Lung (tissue), 12 donors: ENCODE measurements around the gene GALNT9. TPM values are rescaled to one million over a fixed set of nuclear protein-coding genes. Genes with fewer than 3 reads are reported as not detected.
"Not testable (repeated sequence)": the region's sequence is repeated elsewhere in the genome, so short reads cannot be mapped to it uniquely, and the experiment has no call there.

Experiments
- ATAC-seq: fragments of 200-7000 bp; cut with Tn5 transposase; one replicate; pipeline ENCODE4 v1.9.1; 2020; ENCODE audit warnings: moderate number of reproducible peaks; ENCODE audit not compliant: insufficient read depth, low FRiP score
- DNase-seq, 3 donors: peaks; one replicate each; pipeline ENCODE4 v3.0.0-alpha.2; 2013 to 2017
- H3K27ac ChIP-seq, 2 donors: one replicate each; pipeline ENCODE4 v1.5.1; 2013; ENCODE audit warnings: mild to moderate bottlenecking in 2 of 2, moderate library complexity in 2 of 2, control low read depth in 1 of 2, inconsistent platforms in 1 of 2, low read depth in 1 of 2, low read length in 1 of 2
- H3K27me3 ChIP-seq, 3 donors: one replicate each; pipeline ENCODE4 v1.5.1; 2013; ENCODE audit warnings: low read length in 2 of 3; ENCODE audit not compliant: control insufficient read depth in 3 of 3, insufficient read depth in 3 of 3
- H3K36me3 ChIP-seq, 4 donors: one replicate each; pipeline ENCODE4 v1.5.1; 2013; ENCODE audit warnings: low read length in 4 of 4, mild to moderate bottlenecking in 1 of 4, moderate library complexity in 1 of 4; ENCODE audit not compliant: control insufficient read depth in 4 of 4, insufficient read depth in 4 of 4
- H3K4me1 ChIP-seq, 5 donors: one replicate each; pipeline ENCODE4 v1.5.1; 2013; ENCODE audit warnings: low read length in 5 of 5, mild to moderate bottlenecking in 2 of 5, moderate library complexity in 1 of 5; ENCODE audit not compliant: control insufficient read depth in 5 of 5, insufficient read depth in 5 of 5
- H3K4me3 ChIP-seq: one replicate; pipeline ENCODE4 v1.5.1; 2013; ENCODE audit warnings: mild to moderate bottlenecking, control low read depth, moderate library complexity
- H3K9ac ChIP-seq, 2 donors: one replicate each; pipeline ENCODE4 v1.5.1; 2013; ENCODE audit warnings: low read length in 2 of 2, control low read depth in 1 of 2; ENCODE audit not compliant: insufficient read depth in 1 of 2
- H3K9me3 ChIP-seq, 4 donors: one replicate each; pipeline ENCODE4 v1.5.1; 2013; ENCODE audit warnings: low read length in 3 of 4, mild to moderate bottlenecking in 1 of 4, moderate library complexity in 1 of 4; ENCODE audit not compliant: control insufficient read depth in 4 of 4, insufficient read depth in 3 of 4
- CTCF ChIP-seq: IDR thresholded peaks from 2 replicates; pipeline ENCODE4 v1.5.1; 2012; ENCODE audit warnings: mild to moderate bottlenecking; ENCODE audit errors: control extremely low read depth, extremely low read depth
- WGBS, 2 donors: extraction: QIAGEN DNeasy Blood & Tissue Kit; methylation state at CpG; one replicate each; pipeline ENCODE4 v1.1.7; 2013; 5-methylcytosine and 5-hydroxymethylcytosine counted together
- polyA plus RNA-seq, 2 donors: library from polyadenylated mRNA; stranded (reverse); fragments of 200-250 nt; gene quantifications; one replicate each; pipeline ENCODE4 v1.2.1, GENCODE V29; 2013
- total RNA-seq, 2 donors: library from RNA; depleted of rRNA in 1 of 2; stranded (reverse); fragments of >200 nt in 1 of 2; gene quantifications; one replicate each; pipeline ENCODE4 v1.2.1, GENCODE V29; 2014 to 2021
- donor health status: control.
- donor health status: control.
- donor health status: Bipolar disorder and iron deficiency.
- donor health status: healthy.
- donor health status: DM: yes; HTN: yes; CAD: no.

GALNT9 gene
- total and polyA plus RNA-seq, 4 donors, result 0.13 to 1.7 (median 0.79) TPM

DNA sequence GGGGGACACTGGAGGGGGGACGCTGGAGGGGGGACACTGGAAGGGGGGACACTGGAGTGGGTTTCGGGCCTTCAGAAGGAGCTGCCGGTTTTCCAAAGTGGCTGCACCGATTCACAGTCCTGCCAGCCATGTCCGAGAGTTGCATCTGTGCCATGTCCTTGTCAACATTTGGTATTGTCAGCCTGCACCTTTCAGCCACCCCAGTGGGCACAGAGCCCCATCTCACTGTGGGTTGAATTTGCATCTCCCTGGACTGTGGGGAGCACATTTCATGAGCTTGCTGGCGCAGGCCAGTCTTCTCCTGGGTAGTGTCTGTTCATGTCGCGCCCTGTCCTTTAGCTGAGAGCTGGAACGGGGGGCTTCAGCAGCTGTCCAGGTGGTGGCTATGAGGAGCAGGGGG, 72.7 kb downstream of the GALNT9 start:
- no peak for DNase-seq
- Histone ChIP-seq H3K9ac (no peak overlapping the region), H3K4me3 (no peak overlapping the region), H3K9me3 (peaks cover 0 to 2% (median 0%) of the 10 kb centered on the region in 4 donors), H3K4me1 (no peaks in the 10 kb centered on the region), H3K36me3 (no peaks in the 10 kb centered on the region), H3K27ac (no peak overlapping the region), H3K27me3 (peaks cover 0 to 13% (median 0%) of the 10 kb centered on the region in 3 donors)
- ATAC-seq, result no peak
- no peak for TF ChIP-seq CTCF
- 62 to 78% methylated on average over 7 to 9 of the region's 9 CpGs for WGBS, 2 donors

DNA sequence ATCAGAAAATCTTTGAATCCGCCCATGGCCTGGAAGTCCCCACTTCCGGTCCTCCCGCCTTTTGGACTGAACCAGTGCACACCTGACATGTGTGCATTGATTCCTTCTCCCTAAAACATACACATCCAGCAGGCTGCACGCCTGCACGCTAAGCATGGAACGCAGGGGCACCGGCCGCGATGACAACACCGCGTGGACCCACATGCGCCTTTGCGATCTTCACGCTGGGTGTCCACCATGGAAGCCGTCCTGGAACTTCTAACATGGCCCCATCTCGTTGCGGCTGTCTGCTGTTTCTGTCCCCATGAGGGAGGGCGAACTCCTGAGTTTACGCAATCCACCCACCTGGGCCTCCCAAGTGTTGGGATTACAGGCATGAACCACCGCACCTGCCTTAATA, 73.7 kb downstream of the GALNT9 start:
- no peak for ATAC-seq
- Histone ChIP-seq H3K4me3 (no peak overlapping the region), H3K27me3 (peaks cover 0 to 17% (median 0%) of the 10 kb centered on the region in 3 donors), H3K27ac (no peak overlapping the region), H3K4me1 (no peaks in the 10 kb centered on the region), H3K9me3 (peaks cover 0 to 2% (median 0%) of the 10 kb centered on the region in 4 donors), H3K36me3 (no peaks in the 10 kb centered on the region), H3K9ac (no peak overlapping the region)
- TF ChIP-seq CTCF, result no peak
- WGBS, 2 donors, result 79 to 85% methylated on average over 20 of the region's 20 CpGs
- no peak for DNase-seq

- WGBS, 2 donors, result 76 to 85% methylated on average over 18 of the region's 18 CpGs
- no peak for DNase-seq
These were observed 75.5 kb downstream of the GALNT9 start for GRCh38 chr12:132253698-132254480.

DNA sequence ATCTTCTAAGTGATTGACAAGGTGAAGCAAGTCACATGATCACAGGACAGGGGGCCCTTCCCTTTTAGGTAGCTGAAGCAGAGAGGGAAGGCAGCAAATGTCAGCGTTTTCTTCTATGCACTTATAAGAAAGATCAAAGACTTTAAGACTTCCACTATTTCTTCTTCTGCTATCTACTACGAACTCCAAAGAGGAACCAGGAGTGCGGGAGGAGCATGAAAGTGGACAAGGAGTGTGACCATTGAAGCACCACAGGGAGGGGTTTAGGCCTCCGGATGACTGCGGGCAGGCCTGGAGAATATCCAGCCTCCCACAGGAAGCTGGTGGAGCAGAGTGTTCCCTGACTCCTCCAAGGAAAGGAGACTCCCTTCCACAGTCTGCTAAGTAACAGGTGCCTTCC, 76.4 kb downstream of the GALNT9 start:
- H3K27me3 ChIP-seq, result peaks cover 0 to 18% (median 0%) of the 10 kb centered on the region in 3 donors
- not testable (repeated sequence) for H3K4me3 ChIP-seq, DNase-seq, H3K4me1 ChIP-seq, H3K27ac ChIP-seq, ATAC-seq, H3K9me3 ChIP-seq, H3K36me3 ChIP-seq, H3K9ac ChIP-seq
- WGBS, 2 donors, result 36 to 44% methylated on average over 3 to 5 of the region's 5 CpGs

More at GRCh38 chr12:132253698-132254480, 75.5 kb downstream of the GALNT9 start:
- ATAC-seq, result no peak
- no peak overlapping the region for H3K9ac ChIP-seq
- peaks cover 0 to 18% (median 0%) of the 10 kb centered on the region in 3 donors for H3K27me3 ChIP-seq
- peaks cover 0 to 4% (median 0%) of the 10 kb centered on the region in 4 donors for H3K9me3 ChIP-seq
- no peak overlapping the region for H3K27ac ChIP-seq
- H3K4me3 ChIP-seq, result no peak overlapping the region
- no peaks in the 10 kb centered on the region for H3K36me3 ChIP-seq
- TF ChIP-seq CTCF, result no peak
- no peaks in the 10 kb centered on the region for H3K4me1 ChIP-seq
